NCI-H524 treated with DMSO at 0.1 percent for 48 hours (cell line): ENCODE measurements around the gene TOB1.
A peak's percentile ranks its signal among the peaks of the same experiment; 100 is the strongest.
"Not testable (repeated sequence)": the region's sequence is repeated elsewhere in the genome, so short reads cannot be mapped to it uniquely, and the experiment has no call there.

Source experiments
- DNase-seq: peaks from one replicate; lab custom pipeline; 2025; lab: John Stamatoyannopoulos, UW

The TOB1 gene

GRCh38 chr17:50868602-50869001 lies 2.4 kb upstream of the TOB1 start:
- DNase-seq, result no peak

- no peak for DNase-seq
These were observed 1.9 kb upstream of the TOB1 start for GRCh38 chr17:50868140-50868438.

GRCh38 chr17:50867363-50868139 lies 1.4 kb upstream of the TOB1 start:
- DNase-seq, result peak; percentile 84

- peak; percentile 73 for DNase-seq
These were observed 802 bp upstream of the TOB1 start for GRCh38 chr17:50866950-50867362.

- no peak for DNase-seq
These were observed 290 bp downstream of the TOB1 start for GRCh38 chr17:50865868-50866260.

- peak; percentile 21 for DNase-seq
These were observed 890 bp downstream of the TOB1 start for GRCh38 chr17:50865060-50865867.

GRCh38 chr17:50864747-50865059 lies 1.5 kb downstream of the TOB1 start:
- DNase-seq, result no peak

GRCh38 chr17:50863931-50864330 lies 2.2 kb downstream of the TOB1 start:
- no peak for DNase-seq

- DNase-seq, result no peak
These were observed 2.8 kb downstream of the TOB1 start for GRCh38 chr17:50863221-50863843.

- DNase-seq, result no peak
These were observed 4.2 kb downstream of the TOB1 start for GRCh38 chr17:50861822-50862528.

GRCh38 chr17:50861334-50861676 lies 4.8 kb downstream of the TOB1 start:
- DNase-seq, result no peak

GRCh38 chr17:50859727-50860126 lies 6.4 kb downstream of the TOB1 start:
- not testable (repeated sequence) for DNase-seq

- DNase-seq, result no peak
These were observed 7.5 kb downstream of the TOB1 start for GRCh38 chr17:50858486-50859225.

- no peak for DNase-seq
These were observed 9.7 kb downstream of the TOB1 start for GRCh38 chr17:50856431-50856830.

GRCh38 chr17:50855708-50856330 lies 10.3 kb downstream of the TOB1 start:
- DNase-seq, result no peak

- no peak for DNase-seq
These were observed 12.4 kb downstream of the TOB1 start for GRCh38 chr17:50853781-50854180.

GRCh38 chr17:50853015-50853615 lies 13.0 kb downstream of the TOB1 start:
- DNase-seq, result no peak

- DNase-seq, result no peak
These were observed 15.5 kb downstream of the TOB1 start for GRCh38 chr17:50850640-50851039.

GRCh38 chr17:50848711-50849110 lies 17.4 kb downstream of the TOB1 start:
- no peak for DNase-seq

GRCh38 chr17:50848039-50848438 lies 18.1 kb downstream of the TOB1 start:
- DNase-seq, result no peak

- DNase-seq, result no peak
These were observed 18.6 kb downstream of the TOB1 start for GRCh38 chr17:50847566-50847965.
